ENCODE results near the gene ZNF423.

DNA sequence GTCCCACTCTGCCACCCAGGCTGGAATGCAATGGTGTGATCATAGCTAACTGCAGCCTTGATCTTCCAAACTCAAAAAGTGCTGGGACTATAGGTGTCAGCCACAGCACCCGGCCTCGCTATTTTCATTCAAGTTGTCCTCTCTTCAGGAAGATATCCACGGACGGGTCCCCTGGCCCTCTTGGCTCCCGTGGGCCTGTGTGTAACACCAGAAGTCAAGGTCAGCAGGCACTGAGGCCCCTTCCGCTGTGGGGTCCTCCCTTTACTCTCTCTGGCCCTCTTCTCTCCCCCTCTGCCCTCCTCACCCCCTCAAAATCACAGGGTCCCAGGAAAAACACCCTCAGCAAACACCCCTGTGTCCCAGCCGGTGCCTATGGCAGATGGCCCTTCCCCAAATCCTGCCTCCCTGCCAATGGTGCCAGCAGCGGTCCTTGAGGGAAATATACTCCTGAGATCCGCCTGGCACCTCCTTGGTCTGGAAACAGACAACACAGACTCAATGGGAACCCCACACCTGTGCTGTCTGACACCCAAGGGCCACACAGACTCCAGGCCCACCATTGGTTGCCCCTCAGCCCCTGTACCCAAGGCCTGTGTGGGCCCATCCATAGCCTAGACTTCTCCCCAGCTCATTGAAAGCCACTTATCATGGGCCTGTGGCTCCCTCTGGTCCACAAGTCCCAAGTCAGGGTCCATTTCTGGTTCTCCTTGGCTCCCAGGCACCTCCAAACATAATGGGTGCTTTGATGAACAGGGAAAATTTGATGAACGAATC lies 221.5 kb downstream of the ZNF423 start:
- TF ChIP-seq, protein P1, sequence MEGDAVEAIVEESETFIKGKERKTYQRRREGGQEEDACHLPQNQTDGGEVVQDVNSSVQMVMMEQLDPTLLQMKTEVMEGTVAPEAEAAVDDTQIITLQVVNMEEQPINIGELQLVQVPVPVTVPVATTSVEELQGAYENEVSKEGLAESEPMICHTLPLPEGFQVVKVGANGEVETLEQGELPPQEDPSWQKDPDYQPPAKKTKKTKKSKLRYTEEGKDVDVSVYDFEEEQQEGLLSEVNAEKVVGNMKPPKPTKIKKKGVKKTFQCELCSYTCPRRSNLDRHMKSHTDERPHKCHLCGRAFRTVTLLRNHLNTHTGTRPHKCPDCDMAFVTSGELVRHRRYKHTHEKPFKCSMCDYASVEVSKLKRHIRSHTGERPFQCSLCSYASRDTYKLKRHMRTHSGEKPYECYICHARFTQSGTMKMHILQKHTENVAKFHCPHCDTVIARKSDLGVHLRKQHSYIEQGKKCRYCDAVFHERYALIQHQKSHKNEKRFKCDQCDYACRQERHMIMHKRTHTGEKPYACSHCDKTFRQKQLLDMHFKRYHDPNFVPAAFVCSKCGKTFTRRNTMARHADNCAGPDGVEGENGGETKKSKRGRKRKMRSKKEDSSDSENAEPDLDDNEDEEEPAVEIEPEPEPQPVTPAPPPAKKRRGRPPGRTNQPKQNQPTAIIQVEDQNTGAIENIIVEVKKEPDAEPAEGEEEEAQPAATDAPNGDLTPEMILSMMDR (conservative IDR thresholded peaks at IDR 0.05; ENCODE audit: low read depth, low read length) = no peak
- TF ChIP-seq EZH2 (IDR thresholded peaks at IDR 0.05; ENCODE audit: borderline replicate concordance, low read depth, low read length, poor library complexity, severe bottlenecking) = no peak
